KBM-7 (cell line): Measurements from ENCODE around the gene GSAP.

Experiments used
- DNase-seq: peaks from one replicate; pipeline ENCODE4 v3.0.0-alpha.2; 2015
- in situ Hi-C: fragments of 300-500 bp; cut with MboI; formaldehyde crosslinking; loops from 2 replicates; pipeline ENCODE4 v1.14.3; 2020; ENCODE audit warnings: low sequenced_read_pairs, low pct_unique_long_range_greater_than_20kb, mixed read lengths

Gene GSAP

DNA sequence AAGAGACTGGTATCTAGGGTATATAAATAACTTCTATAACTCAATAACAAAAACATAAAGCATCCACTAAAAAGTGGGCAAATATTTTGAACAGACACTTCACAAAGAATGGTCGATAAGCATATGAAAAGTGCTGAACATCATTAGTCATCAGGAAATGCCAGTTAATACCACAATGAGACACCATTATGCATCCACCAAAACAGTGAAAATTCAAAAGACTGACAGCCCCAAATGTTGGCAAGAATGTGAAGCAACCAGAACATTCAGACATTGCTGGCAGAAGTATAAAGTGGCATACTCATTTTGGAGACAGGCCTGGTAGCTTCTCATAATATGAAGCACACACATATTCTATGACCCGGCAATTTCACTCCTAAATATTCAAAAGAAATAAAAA lies 26.5 kb upstream of the GSAP start:
- no peak for DNase-seq
- in situ Hi-C loops = no loop called here

DNA sequence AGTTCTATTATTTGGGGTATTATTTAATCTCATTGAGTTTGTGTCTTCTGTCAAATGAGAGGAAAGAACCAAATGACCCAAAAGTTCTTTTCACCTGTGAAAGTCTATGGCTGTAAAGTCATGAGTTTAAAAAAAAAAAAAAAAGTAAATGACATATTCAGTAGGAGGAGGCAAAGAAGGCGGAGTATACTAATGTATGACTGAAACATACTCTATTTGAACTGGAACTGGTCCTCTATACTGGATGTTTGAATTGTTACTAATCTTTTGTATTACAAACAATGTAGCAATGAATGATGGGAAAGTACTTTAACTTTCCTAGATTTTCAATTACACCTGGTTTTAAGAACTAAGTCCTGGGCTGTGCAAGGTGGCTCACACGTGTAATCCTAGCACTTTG lies 24.9 kb upstream of the GSAP start:
- DNase-seq = no peak
- in situ Hi-C loops = no loop called here

DNA sequence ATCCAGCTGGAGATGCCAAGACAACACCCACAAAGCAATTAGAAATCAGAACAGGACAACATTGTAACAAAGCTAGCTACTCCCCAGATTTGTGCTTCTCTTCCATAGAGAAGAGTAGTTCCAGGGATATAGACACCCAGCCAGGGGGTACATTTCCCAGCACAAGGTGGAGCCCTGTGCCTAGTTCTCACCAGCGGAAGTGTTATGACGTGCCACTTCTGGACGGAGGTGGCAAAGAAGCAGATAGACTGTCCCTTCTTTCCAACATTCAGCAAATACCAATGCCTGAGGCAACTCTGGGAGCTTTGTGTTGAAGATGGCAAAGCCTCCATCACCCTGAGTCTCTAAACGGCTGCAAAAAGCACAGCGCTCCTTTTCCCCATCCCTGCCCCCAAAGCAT lies 23.4 kb upstream of the GSAP start:
- peak; percentile 39 for DNase-seq
- in situ Hi-C loops = no loop called here

DNA sequence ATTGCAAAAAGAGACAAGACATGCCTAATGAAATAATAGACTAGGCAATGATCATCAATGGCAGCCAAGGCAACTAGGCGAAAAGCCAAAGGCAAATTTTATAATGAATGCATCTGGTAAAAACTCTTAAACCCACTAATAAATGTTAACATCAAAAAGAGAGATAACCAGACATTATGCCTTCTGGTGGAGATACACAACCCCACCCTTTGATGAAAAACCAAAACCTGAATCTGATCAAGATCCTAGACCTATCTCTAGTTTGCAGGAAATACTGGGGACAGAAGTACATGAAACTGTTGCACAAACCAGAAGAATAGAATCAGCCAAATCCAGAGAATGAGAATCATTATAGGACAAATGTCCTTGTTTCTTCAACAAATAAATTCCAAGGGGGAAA lies 22.0 kb upstream of the GSAP start:
- in situ Hi-C loops = no loop called here
- no peak for DNase-seq

DNA sequence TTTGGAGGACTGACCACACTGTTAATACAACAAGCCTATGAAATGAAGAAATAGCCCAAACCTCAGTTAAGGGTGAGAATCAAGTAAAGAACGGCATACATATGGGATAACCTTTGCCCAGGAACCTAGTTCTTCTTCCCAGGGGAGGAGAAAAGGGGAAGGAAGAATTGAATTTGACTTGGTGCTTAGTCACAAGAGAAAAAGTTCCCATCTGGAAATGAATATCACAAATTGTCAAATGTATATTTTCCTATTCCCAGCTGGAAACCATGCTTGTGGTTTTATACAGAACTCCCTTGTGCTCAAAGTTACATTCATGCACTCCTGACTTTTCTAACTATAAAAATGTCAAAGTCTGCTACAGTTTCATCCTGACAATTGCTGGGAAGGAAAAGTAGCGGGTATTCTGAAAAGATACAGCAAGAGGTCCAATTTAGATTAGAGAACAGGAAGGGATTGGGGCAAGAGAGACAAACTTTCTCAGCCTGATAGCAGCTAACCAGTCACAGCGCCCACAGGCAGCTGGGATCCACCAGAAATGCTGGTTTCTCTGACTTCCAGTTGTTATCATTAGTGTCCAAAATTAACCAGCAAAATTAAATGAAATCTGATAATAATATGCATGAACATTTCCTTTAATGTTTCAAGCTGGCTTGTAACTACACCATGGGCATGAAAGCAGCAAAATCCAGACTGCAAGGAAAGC lies 18.6 kb upstream of the GSAP start:
- DNase-seq = no peak
- in situ Hi-C loops = no loop called here

DNA sequence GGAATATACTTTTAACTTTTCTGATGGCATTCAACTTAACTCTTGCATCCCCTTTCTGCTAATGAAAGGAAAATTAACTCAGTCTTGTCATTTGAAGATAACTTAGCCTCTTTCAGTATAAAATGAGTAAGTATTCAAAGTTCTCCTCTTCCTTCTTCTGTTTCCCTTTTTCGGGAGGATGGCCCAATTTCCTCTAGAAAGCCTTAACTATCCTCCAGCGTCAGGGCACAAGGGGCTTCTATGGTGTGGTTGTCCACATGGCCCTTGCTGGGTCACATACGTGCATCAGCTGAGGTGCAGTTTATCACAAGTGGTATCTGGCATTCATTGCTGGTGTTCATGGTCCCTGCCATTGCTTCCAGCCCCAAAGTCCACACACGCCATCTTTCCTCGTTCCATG lies 17.8 kb upstream of the GSAP start:
- DNase-seq = no peak
- in situ Hi-C loops = no loop called here

DNA sequence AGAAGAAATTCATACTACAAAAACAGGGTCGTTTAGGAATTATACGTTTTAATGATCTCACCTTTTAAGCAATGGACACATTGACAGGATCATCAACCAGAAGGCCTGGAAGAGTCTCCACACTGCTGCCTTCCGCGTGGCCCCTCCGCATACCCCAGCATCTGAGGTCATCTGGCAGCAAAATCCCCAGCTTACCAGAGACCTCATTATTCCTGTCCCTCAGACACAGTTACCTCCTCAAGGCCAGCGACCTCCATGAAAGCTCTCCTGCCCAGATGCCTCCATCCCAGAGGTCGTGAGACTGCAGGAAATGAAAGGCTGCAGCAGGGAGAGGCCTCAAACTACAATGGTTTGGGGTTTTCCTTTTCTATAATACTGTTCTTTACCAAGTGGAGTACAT lies 14.8 kb upstream of the GSAP start:
- in situ Hi-C loops = no loop called here
- no peak for DNase-seq

DNA sequence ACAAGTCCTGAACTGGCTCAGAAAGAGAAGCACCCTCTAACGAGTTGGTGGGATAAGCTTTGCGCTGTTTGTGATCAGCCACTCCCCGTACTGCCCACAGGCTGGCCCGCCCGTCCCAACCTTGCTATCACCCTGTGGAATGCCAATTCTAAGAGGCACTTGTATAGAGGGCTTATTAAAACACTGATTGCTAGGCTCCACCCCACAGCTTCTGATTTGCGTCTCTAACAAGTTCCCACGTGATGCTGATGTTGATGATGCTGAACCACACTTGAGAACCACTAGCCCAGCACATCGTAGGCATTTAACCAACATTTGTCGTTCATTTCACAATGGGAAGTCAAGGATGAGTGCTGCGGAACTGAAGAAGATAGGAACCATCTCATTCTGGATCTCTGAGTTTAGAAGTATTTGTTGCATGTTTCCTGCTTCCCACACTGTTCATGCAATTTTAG lies 12.7 kb upstream of the GSAP start:
- in situ Hi-C loops = no loop called here

DNA sequence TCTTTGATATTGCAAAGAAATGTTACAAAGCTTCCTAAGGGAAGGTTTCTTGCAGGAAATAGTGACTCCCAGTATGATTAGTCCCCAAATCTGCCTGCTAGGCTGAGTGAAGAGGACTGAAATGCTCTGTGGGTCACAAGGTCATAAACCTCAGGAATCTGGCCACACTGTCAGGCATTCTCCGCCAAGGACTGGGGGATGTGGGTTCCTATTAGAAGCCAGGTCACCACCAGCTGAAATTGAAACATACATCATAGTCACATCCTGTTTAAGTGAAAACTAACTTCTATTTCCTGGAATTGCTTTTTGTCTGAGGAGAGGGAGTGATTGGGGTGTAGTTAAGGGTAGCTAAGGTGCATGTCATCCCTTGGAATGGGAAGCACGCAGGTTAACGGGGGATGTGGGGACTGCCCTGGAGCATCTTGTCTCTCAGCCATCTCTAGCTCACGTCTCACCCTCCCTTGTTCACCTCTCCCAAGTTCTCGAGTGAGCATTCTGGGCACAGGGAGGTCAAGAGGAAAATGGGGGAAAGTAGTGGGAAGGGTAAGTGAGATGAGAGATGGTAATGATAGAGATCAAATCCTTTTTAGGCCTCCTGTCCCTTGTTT lies 12.0 kb upstream of the GSAP start:
- DNase-seq = peak; percentile 40
- in situ Hi-C loops = no loop called here

More for the DNA sequence above, 12.7 kb upstream of the GSAP start:
- DNase-seq = no peak

DNA sequence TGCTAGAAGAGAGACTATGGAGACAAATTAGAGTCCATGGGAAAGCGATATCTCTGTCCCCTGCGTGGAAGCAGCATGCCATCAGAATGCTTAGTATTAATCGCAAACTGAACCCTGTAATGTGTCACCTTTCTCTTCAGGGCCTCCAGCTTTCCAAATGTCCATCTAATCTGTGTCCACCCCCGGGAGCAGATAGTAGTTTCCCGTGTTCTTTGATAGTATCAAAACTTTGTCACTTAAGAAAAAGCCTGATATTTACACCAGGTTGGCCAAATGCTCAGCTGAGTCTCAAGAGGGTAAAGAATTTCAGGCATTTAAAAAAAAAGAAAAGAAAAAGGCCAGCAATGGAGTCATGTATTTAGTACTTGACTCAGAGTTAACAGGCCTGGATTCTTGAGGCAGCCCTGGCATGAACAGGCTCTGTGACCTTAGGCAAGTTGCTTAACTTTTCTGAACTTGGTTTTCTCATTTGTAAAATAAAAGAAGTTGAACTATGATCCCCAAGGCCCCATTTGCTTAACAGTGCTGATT lies 10.4 kb upstream of the GSAP start:
- in situ Hi-C loops = no loop called here
- DNase-seq = no peak

DNA sequence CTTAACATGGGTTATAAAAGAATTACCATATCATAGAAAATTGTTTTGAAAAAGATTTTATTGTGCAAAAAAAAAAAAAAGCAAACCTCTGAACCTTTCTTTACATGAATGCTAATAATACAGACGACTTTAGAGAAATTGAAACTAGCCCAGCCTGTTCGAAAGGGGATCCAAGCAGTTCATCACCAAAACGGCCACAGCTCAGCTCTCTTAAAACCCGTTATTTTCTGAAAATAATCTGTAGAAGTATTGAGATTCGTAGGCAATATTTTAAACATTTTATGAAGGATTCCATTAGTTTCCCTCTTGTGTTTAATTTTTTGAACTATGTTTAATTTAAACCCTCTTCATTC lies 9.9 kb upstream of the GSAP start:
- in situ Hi-C loops = no loop called here
- DNase-seq = no peak

DNA sequence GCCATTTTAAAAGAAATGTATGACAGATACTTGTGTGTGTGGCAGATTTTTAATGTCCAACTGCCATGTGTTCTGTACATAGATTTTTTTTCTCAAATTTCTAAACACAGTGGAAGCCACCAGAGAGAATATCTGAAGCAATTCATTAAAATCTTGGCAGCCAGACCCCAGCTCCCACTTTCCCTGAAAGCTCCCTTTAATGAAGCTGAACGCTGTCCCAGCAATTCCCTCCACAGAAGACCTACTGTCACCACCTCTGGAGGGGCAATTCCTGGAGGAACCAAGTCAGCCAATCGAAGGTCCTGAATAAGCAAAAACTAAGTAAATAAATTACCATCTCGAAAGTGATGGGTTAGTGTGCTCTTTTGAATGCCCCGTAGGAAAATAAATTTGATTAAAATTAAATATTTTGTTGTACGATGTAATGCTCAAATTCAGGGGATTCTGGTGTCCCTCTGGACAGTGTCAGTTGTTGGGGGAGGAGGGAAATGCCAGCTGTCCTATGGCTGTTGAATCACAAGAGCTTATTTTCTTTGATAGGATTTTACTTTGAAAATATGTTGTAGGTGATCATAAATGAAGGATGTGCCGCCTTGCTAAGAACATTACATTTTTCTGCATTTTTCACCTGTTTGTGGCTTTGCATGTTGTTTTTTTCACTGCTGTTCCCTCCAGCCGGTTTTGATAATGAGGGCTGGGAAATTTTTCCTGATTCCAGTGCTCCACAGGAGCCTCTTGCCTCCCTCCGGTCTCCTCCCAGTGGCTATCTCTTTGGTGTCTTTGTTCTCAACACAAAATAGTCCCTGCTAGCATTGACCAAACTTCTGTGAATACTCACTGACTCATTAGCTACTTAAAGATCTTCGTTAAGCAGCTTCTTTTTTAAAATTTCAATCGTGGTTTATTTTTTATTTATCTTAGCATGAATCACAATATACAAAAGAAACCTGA lies 9.2 kb upstream of the GSAP start:
- in situ Hi-C loops = no loop called here
- no peak for DNase-seq

DNA sequence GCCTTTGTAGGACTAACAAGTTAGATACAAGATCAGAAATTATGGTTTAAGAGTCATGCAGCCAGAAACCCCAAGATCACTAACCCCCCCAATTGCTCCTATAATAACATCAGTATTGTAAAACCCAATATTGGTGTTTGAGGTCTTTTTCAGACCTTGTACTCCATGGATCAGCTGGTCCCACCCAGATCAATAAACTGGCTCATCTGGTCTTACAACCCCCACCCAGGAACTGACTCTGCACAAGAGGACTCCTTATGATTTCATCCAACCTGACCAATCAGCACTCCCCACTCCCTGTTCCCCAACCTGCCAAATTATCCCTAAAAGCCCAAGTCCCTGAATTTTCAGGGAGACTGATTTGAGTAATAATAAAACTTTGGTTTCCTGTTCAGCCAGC lies 6.4 kb upstream of the GSAP start:
- in situ Hi-C loops = no loop called here
- DNase-seq = no peak

DNA sequence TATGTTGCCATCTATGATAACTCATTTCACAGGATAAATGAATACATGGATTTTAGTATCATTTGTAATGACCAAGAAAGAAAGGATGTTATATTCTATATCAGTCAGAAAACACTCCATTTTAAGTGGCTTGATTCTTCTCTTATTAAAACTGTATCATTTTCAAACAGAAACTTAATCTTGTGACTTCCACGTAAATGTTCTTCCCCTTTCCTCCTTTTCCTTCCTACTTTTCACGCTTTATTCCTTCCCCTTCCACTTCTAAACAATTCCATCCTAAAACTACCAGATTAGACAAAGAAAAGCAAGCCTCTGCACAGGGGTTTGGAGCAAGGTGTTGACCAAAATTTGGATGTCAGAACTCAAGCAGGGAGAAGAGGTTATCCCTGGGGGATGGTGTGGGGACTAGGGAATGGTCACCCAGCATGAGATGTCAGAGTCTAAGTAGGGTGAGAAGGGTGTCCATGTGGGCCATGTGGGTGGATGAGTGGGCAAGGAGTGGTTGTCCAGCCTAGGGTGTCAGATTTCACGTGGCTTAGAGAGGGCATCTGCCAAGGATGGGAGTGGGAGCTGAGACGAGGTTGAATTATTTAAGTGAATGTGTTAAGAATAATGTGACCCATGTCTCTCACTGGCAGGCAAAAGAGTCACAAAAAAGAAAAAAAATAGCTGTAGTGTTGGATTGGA lies 5.0 kb upstream of the GSAP start:
- in situ Hi-C loops = no loop called here

DNA sequence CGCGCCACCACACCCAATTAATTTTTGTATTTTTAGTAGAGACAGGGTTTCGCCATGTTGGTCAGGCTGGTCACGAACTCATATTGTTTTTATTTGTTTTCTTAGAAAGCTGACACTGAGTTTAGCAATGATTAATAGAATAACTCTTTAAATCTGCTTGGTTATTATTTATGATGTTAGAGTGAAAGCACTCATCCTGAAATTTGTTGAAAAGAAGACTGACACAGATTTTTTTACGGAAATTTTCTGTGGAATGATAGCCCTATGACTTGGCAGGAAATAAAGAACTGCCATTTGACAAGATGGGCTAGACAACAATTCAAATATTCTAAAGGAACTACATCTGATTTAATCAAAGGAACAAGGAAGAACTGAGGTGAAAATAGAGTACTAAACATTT lies 4.3 kb upstream of the GSAP start:
- in situ Hi-C loops = no loop called here
- no peak for DNase-seq

More for the DNA sequence above, 5.0 kb upstream of the GSAP start:
- no peak for DNase-seq

DNA sequence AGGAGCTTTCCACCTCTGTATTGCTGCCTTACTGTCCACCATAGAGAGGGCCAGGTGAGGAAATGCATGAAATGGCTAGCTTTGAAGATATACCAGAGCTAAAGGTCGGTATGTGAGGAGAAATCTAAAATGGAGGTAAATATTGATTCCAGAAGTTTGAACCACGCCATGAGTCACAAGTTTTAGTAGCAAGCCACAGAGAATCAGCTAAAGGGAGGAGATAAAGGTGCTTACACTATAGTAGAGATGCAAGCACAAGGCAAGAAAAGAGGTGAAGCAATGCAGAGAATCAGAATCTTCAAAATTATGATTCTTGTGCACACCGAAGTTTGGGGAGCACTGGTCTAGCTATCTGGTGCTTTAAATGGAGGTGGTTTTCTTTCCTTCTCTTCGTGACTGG lies 3.0 kb upstream of the GSAP start:
- DNase-seq = no peak

DNA sequence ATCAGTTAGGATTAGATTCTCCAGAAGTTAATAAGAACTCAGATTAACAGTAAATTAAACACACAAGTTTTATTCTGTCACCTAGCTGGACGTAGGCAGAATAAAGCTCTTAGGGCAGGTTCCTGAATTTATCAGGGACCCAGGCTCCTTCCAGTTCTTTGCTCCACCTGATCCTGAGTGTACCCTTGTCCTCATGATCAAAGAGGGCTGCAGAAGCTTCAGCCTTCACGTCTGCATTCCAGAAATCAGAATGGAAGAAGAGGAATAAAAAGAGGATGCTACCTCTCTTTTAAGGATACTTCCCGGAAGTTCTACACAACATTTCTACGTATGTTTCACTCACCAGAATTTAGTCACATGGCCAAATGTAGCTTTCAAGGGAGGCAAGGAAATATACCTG lies 1.7 kb upstream of the GSAP start:
- no peak for DNase-seq
- in situ Hi-C loops = no loop called here

More for the DNA sequence above, 3.0 kb upstream of the GSAP start:
- in situ Hi-C loops = no loop called here

DNA sequence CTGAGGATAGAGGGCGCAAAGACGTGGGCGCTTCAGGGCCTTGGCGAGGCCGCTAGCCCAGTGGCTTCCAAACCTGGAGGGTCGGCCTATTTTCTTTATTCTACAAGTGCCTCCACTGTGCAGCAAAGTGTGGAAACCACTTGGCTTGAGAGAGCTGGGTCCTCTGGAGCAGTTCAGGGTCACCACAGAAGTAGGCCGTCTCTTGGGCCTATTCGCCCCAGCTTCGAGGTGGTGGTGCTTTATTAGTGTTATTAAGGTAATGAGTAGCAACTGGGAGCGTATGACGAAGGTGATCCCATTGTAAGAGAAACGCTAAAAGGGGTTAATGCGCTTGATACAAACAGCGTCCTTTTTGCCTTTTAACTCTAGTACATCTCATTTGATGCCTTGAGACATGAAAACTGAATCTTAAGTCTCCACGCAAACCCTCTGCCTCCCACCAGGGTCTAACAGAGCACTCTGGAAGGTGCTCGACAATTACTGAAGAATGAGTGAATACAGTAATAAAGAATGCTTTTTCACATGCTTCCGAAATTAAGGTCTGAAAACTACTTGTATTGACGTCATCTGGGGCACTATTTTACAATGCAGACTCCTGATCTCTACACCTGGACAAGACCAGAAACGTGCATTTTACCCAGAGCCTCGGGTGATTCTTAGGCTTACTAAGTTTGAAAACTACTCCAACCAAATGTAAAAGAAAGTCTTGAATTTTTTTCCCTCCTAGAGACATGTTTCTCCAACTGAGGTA lies 647 bp upstream of the GSAP start:
- in situ Hi-C loops = no loop called here
- DNase-seq = no peak

DNA sequence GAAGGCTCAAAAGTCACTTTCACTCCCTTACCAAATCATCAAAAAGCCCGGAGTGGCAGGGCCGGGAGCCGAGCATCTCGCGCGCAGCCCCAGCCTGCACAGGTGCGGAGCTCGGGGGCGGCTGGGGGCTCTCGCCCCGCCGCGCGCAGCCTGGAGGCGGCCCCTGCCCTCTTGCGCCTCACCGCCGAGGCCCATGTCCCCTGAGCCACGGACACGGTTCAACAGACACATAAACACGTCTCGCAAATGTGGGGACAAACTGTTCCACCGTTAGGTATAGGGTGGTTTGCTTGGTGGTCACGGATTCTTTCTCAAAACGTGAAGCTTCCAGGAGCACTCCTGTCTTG lies 700 bp downstream of the GSAP start:
- in situ Hi-C loops = no loop called here
- peak; percentile 53 for DNase-seq
